ENCODE data around the gene CORO2A. TPM values are rescaled to one million over a fixed set of nuclear protein-coding genes. Genes with fewer than 3 reads are reported as not detected.

CORO2A gene
- total and polyA plus RNA-seq, 2 of the 4 experiments (the other 2 are of a cell fraction), result 1.9 to 2.2 TPM

- Histone ChIP-seq H4K91ac (ENCODE audit: insufficient read depth, low read depth, low read length) (no peak overlapping the region), H4K5ac (ENCODE audit: low read depth, low read length) (no peak overlapping the region), H3K14ac (replicated peaks; ENCODE audit: low read depth, low read length) (no peak overlapping the region), H3K23ac (ENCODE audit: low read depth, low read length) (no peak overlapping the region), H3K9me3 (ENCODE audit: control insufficient read depth, insufficient read depth, low read length) (no peaks in the 10 kb centered on the region), H2AK5ac (ENCODE audit: low read depth, low read length) (no peak overlapping the region), H3K9ac (ENCODE audit: low read depth, low read length) (no peak overlapping the region), H2BK120ac (ENCODE audit: low read depth, low read length) (no peak overlapping the region), H3K56ac (ENCODE audit: extremely low read depth, insufficient read depth, low read length) (no peak overlapping the region), H3K9me1 (ENCODE audit: insufficient read depth, low read length) (no peaks in the 10 kb centered on the region), H3K4me1 (ENCODE audit: control insufficient read depth, insufficient read depth, low read length) (peaks cover 6% of the 10 kb centered on the region; the same call in 1 of the 2 replicates), H4K20me1 (ENCODE audit: insufficient read depth, low read length) (no peaks in the 10 kb centered on the region), H3K4ac (ENCODE audit: low read depth, low read length) (no peak overlapping the region), H3K27me3 (ENCODE audit: control insufficient read depth, insufficient read depth, low read length) (no peaks in the 10 kb centered on the region), H3K27ac (ENCODE audit: insufficient read depth, low read length) (no peak overlapping the region), H3K79me1 (ENCODE audit: low read depth in 1 of 2, low read length in 2 of 2) (no peaks in the 10 kb centered on the region), H3K36me3 (ENCODE audit: control insufficient read depth, insufficient read depth, low read length) (no peaks in the 10 kb centered on the region), H2AK9ac (replicated peaks; ENCODE audit: low read depth, low read length, poor library complexity) (no peak overlapping the region), H3K18ac (ENCODE audit: low read depth, low read length) (no peak overlapping the region), H4K8ac (ENCODE audit: low read depth in 2 of 2, low read length in 2 of 2) (no peak overlapping the region), H2BK5ac (ENCODE audit: low read depth, low read length, poor library complexity, severe bottlenecking) (no peak overlapping the region), H3K4me3 (ENCODE audit: insufficient read depth, low read depth, low read length) (no peak overlapping the region), H3K4me2 (ENCODE audit: low read depth, low read length) (no peak overlapping the region), H2BK15ac (ENCODE audit: low read depth, low read length) (no peak overlapping the region), H2AFZ (replicated peaks; ENCODE audit: low read length, poor library complexity) (no peak overlapping the region), H2BK20ac (ENCODE audit: low read depth, low read length) (no peak overlapping the region)
- no TSS peak for BruUV-seq (replicated peaks)
- DNase-seq, result no peak
- dilution Hi-C loops (cut with HindIII; ENCODE audit: low sequenced_read_pairs, unreplicated experiment) (no loop called here), intact Hi-C loops (cut with micrococcal nuclease) (no loop called here), in situ Hi-C loops (cut with MboI; ENCODE audit: low sequenced_read_pairs) (no loop called here)
- TF ChIP-seq NFE2L2 (IDR thresholded peaks at IDR 0.05; ENCODE audit: low read depth, low read length) (no peak), FOS (IDR thresholded peaks at IDR 0.05; ENCODE audit: low read depth, low read length) (no peak), POLR2A (IDR thresholded peaks at IDR 0.05; ENCODE audit: low read depth, low read length) (no peak), RCOR1 (IDR thresholded peaks at IDR 0.05; ENCODE audit: insufficient replicate concordance, low read length) (no peak), CEBPB (IDR thresholded peaks at IDR 0.05; ENCODE audit: low read depth, low read length) (no peak), RAD21 (IDR thresholded peaks at IDR 0.05; ENCODE audit: low read length) (no peak), BHLHE40 (IDR thresholded peaks at IDR 0.05; ENCODE audit: low read depth, low read length) (no peak), SMC3 (IDR thresholded peaks at IDR 0.05; ENCODE audit: low read depth, low read length) (no peak)
- TF ChIP-seq, protein P1, sequence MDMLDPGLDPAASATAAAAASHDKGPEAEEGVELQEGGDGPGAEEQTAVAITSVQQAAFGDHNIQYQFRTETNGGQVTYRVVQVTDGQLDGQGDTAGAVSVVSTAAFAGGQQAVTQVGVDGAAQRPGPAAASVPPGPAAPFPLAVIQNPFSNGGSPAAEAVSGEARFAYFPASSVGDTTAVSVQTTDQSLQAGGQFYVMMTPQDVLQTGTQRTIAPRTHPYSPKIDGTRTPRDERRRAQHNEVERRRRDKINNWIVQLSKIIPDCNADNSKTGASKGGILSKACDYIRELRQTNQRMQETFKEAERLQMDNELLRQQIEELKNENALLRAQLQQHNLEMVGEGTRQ (IDR thresholded peaks at IDR 0.05; ENCODE audit: low read depth, low read length), result no peak
- POLR2A ChIA-PET (ENCODE audit: unreplicated experiment), result interaction anchor here (0.5 kb wide), 1 partner anchor 95 kb away, joined by 3 read pairs; no protein-coding TSS in a partner anchor
- CTCF ChIA-PET, result no interaction called here
- no peak for ATAC-seq (ENCODE audit: low read depth)
- WGBS, 2 experiments (ENCODE audit: extremely low coverage in 2 of 2, insufficient read length in 1 of 2), result no CpG with 5 or more reads among the region's 3 CpGs
Measured at GRCh38 chr9:98150721-98151120, 41.7 kb downstream of the CORO2A start.

Data from IMR-90 (cell line).